ENCODE measurements around the gene SSR3. TPM values are rescaled to one million over a fixed set of nuclear protein-coding genes. Genes with fewer than 3 reads are reported as not detected.

Gene SSR3
- total and polyA plus RNA-seq, 9 of the 15 experiments (the other 6 are each of a cell fraction or from before 2014, with no cell fraction given): 104 to 464 (median 307) TPM

- no peak for TF ChIP-seq CHAMP1 (IDR thresholded peaks at IDR 0.05)
- peak; percentile 45; the same call in 1 of the 2 replicates for TF ChIP-seq CXXC5 (CRISPR knock-in tag; IDR thresholded peaks at IDR 0.05)
- no peak for TF ChIP-seq TAF1 (IDR thresholded peaks at IDR 0.05; ENCODE audit: control insufficient read depth, extremely low read depth, insufficient read depth, low read length, severe bottlenecking)
- TF ChIP-seq FOXO4 (CRISPR knock-in tag; IDR thresholded peaks at IDR 0.05): no peak
- no peak for TF ChIP-seq FOXA1 (IDR thresholded peaks at IDR 0.05; ENCODE audit: borderline replicate concordance)
- TF ChIP-seq RBFOX2 (IDR thresholded peaks at IDR 0.05; ENCODE audit: low read depth, low read length): no peak
- no peak for TF ChIP-seq ZFX (CRISPR knock-in tag; IDR thresholded peaks at IDR 0.05)
- no peak for TF ChIP-seq E2F4 (CRISPR knock-in tag; IDR thresholded peaks at IDR 0.05; ENCODE audit: low read depth)
- no peak for TF ChIP-seq MEF2D (tag; conservative IDR thresholded peaks at IDR 0.05; ENCODE audit: low read depth)
- no peak for TF ChIP-seq ZKSCAN1 (IDR thresholded peaks at IDR 0.05; ENCODE audit: low read depth, low read length)
- peak; percentile 9 for TF ChIP-seq PRDM10 (IDR thresholded peaks at IDR 0.05; ENCODE audit: partially characterized antibody)
- TF ChIP-seq POLR2G (IDR thresholded peaks at IDR 0.05; ENCODE audit: low read depth, low read length): no peak
- TF ChIP-seq ZBTB49 (CRISPR knock-in tag; IDR thresholded peaks at IDR 0.05; ENCODE audit: borderline replicate concordance): no peak
- no peak for TF ChIP-seq GABPA (tag; conservative IDR thresholded peaks at IDR 0.05; ENCODE audit: low read depth)
- TF ChIP-seq CEBPB (tag; IDR thresholded peaks at IDR 0.05): peak; percentile 80
Measured at GRCh38 chr3:156553705-156554356, 1.1 kb downstream of the SSR3 start (continued).
